HG03025 (cell line): ENCODE results near the gene SSTR4.

Source experiments
- ATAC-seq: cut with Tn5 transposase; IDR thresholded peaks from one replicate; pipeline ENCODE4 v1.9.1; 2021; ENCODE audit warnings: mild to moderate bottlenecking, moderate library complexity; ENCODE audit not compliant: unreplicated experiment, low FRiP score

SSTR4 gene

DNA sequence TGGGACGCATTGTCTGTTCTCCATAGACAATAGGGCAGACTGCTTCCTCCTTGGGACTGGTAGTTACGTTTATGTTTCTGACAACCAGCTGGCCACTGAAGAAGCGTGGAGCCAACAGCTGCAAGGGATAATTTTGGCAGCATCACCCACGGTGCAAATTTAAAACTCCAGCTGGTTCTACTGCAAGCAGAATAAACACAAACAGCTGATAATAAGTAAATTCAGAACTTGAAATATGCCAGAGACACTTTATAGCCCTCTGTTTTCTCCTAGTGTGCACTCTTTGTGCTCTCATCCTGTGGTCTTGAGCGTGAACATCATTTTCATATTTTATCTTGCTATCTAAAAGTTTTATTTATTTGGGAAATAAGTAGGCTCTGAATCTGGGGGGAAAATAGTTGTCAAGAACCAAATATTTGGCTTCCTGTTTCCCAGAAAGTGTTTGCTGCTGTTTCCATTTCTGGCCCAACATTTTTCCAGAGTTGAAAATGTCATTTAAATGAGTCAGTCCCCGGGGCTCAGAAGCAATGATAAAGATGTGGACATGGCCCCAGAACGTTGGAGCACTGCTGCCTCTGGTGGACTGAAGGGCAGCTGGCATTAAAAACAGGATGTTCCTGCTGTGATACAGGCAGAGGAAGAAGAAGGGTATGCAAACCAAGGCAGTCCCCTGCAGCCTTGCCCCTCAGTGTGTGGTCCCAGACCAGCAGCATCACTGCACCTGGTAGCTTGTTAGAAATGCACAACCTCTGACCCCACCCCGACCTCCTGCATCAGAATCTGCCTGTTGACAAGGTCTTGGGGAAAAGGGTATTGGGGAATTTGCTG, 26.8 kb downstream of the SSTR4 start:
- no peak for ATAC-seq

DNA sequence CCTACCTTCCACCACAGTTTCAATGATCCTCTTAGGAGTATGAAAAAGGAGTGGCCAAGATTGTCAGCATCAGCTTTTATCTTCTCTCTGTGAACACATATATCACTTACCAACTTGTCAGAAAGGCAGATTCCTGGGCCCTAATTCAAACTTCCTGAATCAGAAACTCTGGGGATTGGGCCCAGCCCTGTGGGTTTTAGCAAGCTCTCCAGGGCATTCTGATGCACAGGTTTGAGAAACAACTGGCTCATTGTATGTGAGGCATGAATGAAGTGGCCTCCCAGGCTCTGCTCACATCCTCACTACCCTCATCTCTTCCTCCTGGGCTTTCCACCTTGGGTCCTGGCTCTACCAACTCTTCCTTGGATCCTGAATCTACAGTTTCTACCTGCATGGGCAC, 27.5 kb downstream of the SSTR4 start:
- no peak for ATAC-seq

DNA sequence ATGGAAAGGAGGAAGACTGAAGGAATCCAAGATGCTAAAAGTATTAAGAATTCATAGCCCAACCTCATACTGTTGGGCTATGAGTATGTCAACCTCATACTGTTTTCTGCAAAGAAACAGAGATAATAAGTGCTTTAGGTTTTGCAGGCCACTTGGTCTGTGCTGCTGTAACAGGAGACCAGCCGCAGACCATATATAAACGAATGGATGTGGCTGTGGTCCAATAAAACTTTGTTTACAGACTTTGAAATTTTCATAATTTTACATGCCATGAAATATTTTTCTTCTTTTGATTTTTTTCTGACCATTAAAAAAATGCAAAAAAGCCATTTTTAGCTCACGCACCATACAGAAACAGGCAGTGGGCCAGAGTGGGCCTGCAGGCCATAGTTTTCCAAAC, 28.1 kb downstream of the SSTR4 start:
- ATAC-seq, result no peak

DNA sequence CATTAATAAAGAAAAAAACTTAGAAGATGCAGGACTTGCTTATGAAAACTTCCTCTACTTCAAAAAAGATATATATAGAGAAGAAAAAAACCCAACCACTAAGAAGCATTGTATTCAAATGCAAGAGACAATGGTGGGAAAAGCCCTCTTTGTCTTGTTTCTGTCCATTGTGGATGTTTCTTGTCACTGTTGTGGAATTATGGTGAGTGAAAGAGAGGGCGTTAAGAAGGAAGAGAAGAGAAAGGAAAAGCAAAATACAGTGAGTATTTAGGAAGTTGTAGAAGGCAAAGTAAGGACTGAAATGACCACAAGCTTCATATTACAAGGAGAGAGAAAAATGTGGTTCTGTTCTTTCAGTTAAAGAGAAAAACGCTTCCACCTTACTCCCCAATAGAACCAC, 28.5 kb downstream of the SSTR4 start:
- ATAC-seq, result no peak

DNA sequence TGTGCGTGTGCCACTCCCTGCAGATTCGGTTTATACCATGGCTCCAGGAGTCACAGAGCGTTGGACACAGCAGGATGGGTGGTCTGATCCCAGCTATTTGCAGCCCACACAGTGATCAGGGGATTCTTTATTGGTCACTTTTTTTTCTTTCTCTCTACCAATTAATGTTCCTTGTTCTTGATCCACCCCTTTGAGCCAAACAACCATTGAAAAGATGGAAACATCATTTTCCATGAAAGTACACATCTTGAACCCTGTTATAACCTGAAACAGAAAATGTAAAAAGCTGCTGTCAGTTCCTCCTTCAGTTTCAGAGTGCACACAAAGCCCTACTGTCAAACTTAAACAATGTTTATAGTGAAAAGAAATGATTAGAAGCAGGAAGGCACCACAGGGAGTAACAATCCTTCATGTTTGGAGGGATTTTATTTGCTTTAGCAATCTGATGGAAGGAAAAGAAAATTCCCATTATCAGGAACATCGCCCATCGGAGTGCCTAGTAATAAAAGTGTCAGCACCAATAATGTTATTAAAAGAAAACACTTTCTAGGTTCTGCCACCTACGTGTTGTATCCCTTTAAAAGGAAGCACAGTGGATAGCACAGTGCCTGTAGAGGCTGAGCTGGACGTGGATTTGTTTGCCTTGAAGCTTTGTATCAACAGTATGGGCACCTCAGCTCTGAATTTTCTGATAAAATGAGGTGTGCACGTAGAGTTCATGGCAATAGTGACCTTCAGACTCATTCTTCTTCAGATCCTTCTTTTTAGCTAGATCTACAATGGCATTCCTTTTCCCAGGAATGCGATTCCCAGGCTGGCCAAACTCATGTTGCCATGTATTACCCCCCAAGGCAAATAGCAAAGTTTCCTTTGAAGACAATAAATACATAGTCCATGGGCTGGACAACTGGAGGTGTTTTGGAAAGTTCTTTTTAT, 30.4 kb downstream of the SSTR4 start:
- no peak for ATAC-seq

DNA sequence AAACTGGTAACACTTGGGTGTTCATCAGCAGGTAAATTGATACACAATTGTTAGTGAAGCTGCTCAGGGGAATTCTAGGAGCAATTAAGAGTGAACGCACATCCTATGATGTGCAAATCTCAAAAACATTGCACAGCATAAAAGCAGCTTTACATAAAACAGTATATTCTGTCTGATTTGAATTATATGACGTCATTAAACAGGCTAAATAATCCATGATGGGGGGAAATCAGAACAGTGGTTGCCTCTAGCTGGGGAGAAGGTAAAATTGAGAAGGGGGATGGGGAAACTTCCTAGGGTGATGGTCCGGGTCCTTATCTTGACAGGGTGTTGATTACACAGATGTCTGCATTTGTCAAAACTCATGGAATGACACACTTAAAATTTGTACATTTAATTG, 31.7 kb downstream of the SSTR4 start:
- ATAC-seq, result no peak

DNA sequence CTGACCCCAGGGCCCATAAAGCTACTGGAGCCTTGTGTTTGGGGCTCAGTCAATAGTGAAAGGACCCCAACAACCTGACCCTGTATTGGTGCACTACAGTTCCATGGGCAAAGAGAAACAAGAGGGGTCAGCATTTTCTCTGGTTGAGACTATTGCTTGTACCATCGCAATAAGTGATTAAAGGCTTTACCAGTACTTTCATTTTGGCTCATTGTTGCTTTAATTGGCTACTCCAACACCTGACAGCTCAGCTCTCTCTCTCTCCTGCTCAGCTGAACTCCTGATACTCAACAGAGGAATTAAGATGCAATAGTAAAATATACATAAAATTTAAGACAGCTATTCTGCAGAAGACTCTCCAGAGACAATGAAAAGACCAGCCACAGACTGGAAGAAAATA, 33.2 kb downstream of the SSTR4 start:
- ATAC-seq, result no peak

DNA sequence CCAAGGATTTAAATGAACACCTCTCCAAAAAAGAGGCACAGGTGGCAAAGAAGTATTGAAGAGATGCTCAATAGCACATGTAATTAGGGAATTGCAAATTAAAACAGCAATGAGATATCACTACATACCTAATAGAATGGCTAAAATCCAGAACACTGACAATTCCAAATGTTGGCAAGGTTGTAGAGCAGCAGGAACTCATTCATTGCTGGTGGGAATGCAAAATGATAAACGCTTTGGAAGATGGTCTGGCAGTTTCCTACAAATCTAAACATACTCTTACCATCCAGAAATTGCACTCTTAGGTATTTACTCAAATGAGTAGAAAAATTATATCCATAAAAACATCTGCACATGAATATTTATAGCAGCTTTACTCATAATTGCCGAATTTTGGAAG, 34.0 kb downstream of the SSTR4 start:
- no peak for ATAC-seq

DNA sequence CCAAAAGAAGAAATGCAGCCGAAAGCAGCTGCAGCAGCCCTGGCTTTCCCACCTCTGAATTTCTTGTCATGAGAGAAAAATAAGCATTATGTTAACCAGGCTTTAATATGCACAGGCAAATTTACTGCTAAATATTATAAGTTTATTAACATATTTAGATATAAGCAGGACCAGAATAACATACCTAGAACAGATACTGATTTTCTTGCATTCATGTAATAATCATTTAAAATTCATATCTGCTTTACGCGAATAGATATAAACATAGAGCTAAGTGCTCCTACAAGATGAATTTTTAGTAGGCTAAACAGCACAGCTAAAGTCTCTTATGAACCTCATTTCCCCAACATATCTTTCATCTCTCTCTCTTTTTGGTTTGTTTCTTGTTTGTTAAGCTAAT, 36.3 kb downstream of the SSTR4 start:
- ATAC-seq, result no peak

DNA sequence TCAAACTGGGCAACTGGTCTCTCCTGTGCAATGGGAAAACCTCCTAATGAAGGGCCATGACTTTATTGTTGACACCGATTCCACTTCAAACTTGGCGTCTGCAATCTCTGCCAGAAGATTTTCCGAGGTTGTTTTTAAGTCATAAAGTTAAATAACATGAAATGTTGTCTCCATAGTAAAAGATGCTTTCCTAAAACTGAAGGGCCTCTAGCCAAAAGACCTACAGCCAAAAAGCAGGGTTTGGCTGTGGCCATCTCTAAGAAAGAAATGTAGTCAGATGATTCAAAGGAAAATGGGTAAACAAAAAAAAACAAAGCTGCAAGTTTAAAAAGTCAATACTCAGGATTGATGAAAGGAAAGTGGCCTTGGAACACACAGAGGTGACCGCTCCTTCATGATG, 36.9 kb downstream of the SSTR4 start:
- ATAC-seq, result no peak

DNA sequence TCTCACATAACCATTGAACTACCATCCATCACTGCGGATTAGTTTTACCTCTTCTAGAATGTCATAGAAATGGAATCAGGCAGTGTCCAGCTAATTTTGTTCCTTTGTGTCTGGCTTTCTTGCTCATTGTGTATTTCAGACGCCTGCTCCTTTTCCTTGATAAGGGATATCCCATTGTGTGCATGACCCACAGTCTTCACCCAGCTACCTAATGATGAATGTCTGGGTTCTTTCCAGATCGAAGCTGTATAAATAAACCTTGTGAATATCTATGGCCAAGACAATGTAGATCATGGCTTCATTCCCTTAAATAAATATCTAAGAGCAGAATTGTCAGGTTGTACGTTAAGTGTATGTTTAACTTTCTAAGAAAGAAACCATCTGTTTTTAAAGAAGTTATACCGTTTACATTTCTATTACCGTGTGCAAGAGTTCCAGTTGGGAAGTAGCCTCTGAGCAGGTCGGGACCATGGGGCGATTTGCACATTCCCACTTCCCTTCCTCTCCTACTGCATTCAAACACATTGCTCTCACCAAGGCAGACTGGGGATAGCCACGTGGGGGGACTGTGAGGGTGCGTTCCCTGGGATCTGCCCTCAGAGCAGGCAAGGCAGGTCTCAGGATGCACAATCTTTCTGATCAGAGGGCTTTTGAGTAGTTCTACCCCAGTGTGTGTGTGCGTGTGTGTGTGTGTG, 37.9 kb downstream of the SSTR4 start:
- no peak for ATAC-seq

DNA sequence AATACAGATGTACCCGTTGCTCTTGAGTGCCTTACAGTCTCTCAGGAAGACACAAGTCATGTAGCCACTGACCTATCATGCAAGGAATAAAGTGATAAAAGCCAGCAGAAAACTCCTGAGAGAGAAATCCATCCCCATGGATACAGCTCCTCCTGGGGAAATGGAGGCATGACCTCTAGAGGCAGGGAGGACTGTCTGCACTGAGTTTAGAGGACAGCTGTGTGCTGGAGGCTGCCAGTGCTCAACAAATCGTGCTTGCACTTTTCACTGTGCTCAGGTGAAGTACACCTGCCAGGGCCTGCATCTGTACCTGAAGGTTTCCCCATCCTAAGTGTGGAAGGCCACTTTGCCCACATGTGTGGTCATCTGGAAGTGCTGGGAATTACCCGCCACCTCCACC, 38.9 kb downstream of the SSTR4 start:
- no peak for ATAC-seq

DNA sequence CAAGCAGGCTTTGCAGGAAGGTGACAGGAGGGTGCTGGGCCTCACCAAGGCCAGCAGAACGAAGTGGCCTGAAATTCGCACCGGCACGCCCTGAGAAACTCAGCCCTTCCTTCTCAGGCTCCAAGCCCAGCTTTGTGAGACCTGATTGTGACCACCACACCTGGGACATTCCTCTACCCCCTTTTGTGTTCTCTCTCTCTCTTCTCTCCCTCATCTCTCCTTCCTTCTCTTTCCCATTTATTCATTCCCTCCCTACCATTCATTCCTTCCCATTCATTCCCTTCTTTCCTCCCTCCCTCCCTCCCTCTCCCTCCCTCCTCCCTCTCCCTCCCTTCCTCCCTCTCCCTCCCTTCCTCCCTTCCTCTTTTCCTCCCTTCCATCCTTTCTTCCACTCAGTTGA, 42.2 kb downstream of the SSTR4 start:
- ATAC-seq, result no peak

DNA sequence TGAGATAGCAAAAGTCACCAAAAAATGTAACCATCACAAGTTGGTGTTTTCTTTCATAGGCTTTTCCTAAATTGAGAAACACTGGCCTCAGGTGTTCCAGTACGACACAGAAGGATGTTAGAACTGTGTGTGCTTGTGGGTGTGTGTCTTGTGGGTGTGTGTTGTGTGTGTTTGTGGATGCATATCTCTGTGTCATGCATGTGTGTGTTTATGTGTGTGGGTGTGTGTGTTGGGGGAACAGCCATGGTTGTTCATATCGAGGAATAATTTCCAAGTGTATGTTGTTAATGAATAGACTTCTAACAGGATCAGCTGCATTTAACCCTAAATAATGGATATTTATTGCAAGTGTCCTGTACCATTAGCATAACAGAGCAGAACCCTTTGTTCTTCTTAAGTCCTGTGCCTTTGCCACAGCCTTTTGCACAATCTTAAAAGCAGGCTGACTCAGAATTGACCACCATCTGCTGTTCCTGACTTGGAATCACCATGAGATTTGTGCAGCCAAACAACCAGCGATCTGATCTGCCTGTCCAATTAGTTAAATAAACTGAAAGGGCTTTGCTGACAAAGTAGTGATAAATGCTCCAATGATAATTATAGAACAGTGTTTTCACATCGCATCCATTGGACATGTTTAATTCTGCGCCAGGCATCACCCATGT, 43.4 kb downstream of the SSTR4 start:
- no peak for ATAC-seq

DNA sequence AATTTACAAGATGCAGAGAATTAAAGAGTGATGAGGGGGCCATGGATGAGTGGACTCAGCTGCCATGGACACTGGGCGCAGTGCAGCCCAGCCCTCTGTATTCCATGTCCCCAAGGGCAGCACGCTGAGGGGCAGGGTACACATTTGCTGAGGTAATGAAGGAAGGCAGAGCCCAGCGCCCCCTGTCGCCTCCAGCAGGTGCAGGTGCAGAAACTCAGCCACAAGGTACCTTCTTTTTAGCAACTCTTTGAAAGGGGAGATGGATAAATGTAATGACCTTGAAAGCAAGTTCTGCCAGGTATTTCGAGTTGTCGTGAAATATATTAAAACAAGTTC, 43.9 kb downstream of the SSTR4 start:
- ATAC-seq, result no peak

DNA sequence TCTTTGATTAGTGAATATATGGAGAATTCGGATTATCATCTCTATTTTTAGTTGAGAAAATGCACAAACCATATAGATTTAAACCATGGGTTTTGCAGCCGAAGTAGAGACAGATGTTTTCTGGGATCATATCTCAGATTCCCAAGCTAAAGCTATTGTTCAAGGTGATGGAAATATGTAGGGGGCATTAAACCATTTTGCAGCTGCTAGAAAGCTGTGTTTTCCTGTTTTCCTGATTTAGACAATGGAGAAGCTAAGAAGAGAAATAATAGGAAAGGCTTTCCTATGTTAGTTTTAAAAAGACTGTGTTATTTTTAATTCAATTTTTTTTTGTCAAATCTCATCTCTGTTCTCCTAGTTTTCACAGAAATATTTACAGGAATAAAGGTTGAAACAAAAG, 44.8 kb downstream of the SSTR4 start:
- no peak for ATAC-seq

DNA sequence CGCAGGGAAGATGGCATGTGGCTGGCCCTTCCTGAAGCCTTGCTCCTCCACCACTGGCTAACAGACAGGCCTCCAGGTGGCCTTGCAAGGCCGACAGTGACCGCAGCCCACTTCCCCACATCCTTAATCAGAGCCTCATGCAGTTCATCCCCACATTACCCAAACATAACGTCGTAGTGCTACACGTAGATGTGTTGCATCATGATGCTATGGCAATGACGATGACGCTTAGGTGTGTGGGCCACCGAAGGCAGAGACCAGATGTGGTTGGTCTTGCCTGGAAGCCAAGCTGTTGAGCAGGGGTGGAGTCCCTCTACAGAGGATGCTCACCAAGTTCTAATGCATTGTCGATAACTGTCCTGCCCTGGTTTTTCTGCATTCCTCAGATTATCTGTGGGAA, 45.4 kb downstream of the SSTR4 start:
- ATAC-seq, result no peak

DNA sequence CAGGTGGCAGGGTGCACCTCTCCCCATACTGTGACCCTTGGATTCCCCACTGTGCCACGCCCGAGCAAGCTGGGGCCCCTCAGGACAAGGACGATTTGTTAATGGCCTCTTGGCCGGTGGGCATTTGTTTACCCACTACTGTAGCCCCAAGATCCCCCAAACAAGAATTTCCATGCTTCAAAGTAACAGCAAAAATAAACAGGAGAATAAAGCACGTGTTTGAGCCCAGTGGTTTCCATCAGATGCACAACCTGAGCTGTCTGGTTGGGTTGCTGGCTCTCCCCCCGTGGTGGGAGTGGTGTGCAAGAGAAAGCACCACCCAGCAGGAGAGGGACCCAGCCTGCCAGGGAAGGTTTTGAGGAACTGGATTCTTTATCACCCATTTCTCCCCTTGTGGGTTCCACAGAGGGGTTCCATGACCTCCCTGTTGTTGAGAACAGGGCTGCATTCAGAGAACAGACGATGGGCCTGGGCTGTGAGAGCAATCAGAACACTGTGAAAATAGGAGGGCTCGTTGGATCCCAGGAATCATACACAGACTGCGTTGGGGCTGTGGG, 46.2 kb downstream of the SSTR4 start:
- no peak for ATAC-seq

DNA sequence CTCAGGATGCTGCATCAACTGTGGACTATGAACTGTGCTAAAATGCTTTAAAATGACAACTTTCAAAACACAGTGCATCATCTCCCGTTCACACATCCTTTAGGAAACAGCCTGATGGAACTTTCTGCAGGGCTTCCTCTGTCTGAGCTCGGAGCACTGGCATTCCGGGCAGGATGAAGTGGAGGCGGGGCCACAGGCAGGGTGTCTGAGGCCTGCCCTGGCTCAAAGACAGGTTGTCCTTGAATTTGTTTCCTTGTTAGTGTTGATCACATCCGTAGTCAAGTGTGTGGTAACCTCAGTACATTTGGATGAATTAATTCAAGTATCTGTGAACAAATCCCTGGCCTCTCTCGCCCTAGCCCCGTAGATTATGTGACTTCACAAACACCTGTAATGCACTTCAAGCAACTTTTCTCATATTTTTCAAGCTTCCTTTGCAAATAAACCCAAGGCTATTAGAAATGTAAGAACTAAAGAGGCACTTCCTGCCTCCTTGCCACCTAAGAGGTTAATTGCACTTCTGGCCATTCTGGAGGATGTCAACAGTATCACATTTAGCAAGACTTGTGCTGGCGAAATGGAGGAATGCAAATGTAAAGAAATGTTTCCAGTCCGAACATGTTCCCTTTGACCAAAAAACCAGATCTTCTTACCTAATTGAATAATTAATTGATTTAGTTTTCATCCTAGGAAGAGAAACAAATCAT, 47.9 kb downstream of the SSTR4 start:
- no peak for ATAC-seq
